SH-SY5Y (cell line): ENCODE data around the gene PSMF1.

Experiments used
- GATA2 ChIP-seq: IDR thresholded peaks from 2 replicates; pipeline ENCODE4 v1.6.1; 2011; ENCODE audit warnings: mild to moderate bottlenecking, low read depth, low read length
- GATA3 ChIP-seq: IDR thresholded peaks from 2 replicates; pipeline ENCODE4 v1.6.1; 2011; ENCODE audit warnings: low read depth, mild to moderate bottlenecking, low read length, moderate library complexity

GRCh38 chr20:1085492-1086276 is 32.7 kb upstream of the PSMF1 start:
- no peak for TF ChIP-seq GATA3
- no peak for TF ChIP-seq GATA2
